ENCODE results near the gene CTSK.

DNA sequence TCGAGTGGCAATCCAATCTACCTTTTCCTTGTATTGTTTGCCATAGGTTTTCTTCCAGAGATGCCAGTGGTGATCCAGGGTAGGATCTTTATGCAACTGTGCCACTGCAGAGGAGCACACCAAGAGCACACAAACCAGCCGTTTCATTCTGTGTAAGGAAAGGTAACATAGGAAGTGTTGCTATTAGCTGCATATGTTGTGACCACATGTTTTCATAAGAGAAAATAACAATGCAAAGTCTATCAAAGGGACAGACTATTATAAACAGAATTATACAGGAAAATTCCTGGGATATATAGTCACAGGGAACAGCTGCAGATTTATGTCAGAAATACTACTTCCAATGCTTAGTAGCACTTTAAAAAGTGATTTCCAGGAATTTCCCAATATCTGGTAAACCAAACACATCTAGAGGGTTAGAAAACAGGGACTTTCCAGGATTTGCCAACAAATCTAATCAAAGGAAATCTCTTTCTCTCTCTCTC lies 43.4 kb downstream of the CTSK start:
- TF ChIP-seq CREB3 (CRISPR knock-in tag; IDR thresholded peaks at IDR 0.05) (no peak), JUNB (CRISPR knock-in tag; IDR thresholded peaks at IDR 0.05; ENCODE audit: borderline replicate concordance) (no peak), NFIC (IDR thresholded peaks at IDR 0.05; ENCODE audit: low read length) (no peak), ZNF501 (CRISPR knock-in tag; IDR thresholded peaks at IDR 0.05) (no peak), IKZF1 (IDR thresholded peaks at IDR 0.05) (no peak), SNAPC5 (CRISPR knock-in tag; IDR thresholded peaks at IDR 0.05; ENCODE audit: borderline replicate concordance) (no peak), CTCF (CRISPR knock-in tag; IDR thresholded peaks at IDR 0.05) (no peak), ADNP (CRISPR knock-in tag; IDR thresholded peaks at IDR 0.05) (no peak), NR1H2 (CRISPR knock-in tag; IDR thresholded peaks at IDR 0.05; ENCODE audit: borderline replicate concordance, low read depth) (no peak)
- TF ChIP-seq, protein P1, sequence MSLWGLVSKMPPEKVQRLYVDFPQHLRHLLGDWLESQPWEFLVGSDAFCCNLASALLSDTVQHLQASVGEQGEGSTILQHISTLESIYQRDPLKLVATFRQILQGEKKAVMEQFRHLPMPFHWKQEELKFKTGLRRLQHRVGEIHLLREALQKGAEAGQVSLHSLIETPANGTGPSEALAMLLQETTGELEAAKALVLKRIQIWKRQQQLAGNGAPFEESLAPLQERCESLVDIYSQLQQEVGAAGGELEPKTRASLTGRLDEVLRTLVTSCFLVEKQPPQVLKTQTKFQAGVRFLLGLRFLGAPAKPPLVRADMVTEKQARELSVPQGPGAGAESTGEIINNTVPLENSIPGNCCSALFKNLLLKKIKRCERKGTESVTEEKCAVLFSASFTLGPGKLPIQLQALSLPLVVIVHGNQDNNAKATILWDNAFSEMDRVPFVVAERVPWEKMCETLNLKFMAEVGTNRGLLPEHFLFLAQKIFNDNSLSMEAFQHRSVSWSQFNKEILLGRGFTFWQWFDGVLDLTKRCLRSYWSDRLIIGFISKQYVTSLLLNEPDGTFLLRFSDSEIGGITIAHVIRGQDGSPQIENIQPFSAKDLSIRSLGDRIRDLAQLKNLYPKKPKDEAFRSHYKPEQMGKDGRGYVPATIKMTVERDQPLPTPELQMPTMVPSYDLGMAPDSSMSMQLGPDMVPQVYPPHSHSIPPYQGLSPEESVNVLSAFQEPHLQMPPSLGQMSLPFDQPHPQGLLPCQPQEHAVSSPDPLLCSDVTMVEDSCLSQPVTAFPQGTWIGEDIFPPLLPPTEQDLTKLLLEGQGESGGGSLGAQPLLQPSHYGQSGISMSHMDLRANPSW (CRISPR knock-in tag; IDR thresholded peaks at IDR 0.05; ENCODE audit: borderline replicate concordance): no peak
- TF ChIP-seq, protein P2, sequence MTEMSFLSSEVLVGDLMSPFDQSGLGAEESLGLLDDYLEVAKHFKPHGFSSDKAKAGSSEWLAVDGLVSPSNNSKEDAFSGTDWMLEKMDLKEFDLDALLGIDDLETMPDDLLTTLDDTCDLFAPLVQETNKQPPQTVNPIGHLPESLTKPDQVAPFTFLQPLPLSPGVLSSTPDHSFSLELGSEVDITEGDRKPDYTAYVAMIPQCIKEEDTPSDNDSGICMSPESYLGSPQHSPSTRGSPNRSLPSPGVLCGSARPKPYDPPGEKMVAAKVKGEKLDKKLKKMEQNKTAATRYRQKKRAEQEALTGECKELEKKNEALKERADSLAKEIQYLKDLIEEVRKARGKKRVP (CRISPR knock-in tag; IDR thresholded peaks at IDR 0.05): no peak

Data from HepG2 (cell line).